SJCRH30 (cell line): Measurements from ENCODE around the gene ADARB2. TPM values are rescaled to one million over a fixed set of nuclear protein-coding genes. Genes with fewer than 3 reads are reported as not detected.

Source experiments
- DNase-seq, 2 experiments: peaks; one replicate each; pipeline ENCODE4 v3.0.0-alpha.2; 2015 to 2020
- H3K27ac ChIP-seq: fragments of 250-450 bp; sonication (Bioruptor Pico); 2 replicates; pipeline ENCODE4 v1.5.1; 2020; ENCODE audit warnings: mild to moderate bottlenecking, moderate library complexity
- H3K27me3 ChIP-seq: fragments of 250-450 bp; sonication (Bioruptor Pico); 2 replicates; pipeline ENCODE4 v1.5.1; 2020; ENCODE audit warnings: mild to moderate bottlenecking, moderate library complexity
- H3K36me3 ChIP-seq: fragments of 250-450 bp; sonication (Bioruptor Pico); 2 replicates; pipeline ENCODE4 v1.5.1; 2020; ENCODE audit warnings: mild to moderate bottlenecking, moderate library complexity
- H3K4me1 ChIP-seq: fragments of 250-450 bp; sonication (Bioruptor Pico); 2 replicates; pipeline ENCODE4 v1.5.1; 2020; ENCODE audit warnings: mild to moderate bottlenecking, moderate library complexity
- H3K4me3 ChIP-seq: fragments of 250-450 bp; sonication (Bioruptor Pico); 2 replicates; pipeline ENCODE4 v1.5.1; 2020; ENCODE audit warnings: mild to moderate bottlenecking, moderate library complexity
- H3K9me3 ChIP-seq: fragments of 250-450 bp; sonication (Bioruptor Pico); replicated peaks from 2 replicates; pipeline ENCODE4 v1.5.1; 2020; ENCODE audit warnings: mild to moderate bottlenecking, moderate library complexity
- total RNA-seq: library from RNA; depleted of rRNA; stranded (reverse); fragments of >200 nt; shearing (Covaris generic); gene quantifications from 2 replicates; pipeline ENCODE4 v1.2.3, GENCODE V29; 2014

ADARB2 gene
- total RNA-seq, 1 experiment from 2014 or later: not detected

DNA sequence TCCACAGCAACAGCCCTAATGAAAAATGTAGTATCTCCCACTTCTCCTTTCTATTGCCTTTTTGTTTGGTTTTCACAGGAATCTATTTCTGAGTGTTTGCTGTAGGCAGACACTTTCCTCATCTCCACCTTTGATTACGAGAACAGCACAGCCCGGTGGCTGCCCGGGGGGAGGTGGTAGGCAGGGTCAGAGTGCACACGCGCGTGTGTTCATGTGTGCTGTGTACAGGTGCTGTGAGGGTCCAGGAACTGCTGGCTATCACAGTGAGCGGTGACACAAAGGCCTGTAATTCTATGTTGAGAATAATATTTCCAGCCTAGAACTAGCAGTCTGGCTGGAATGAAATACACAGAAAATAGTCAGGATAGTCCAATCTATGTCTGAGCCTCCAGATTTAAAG is 212.8 kb downstream of the ADARB2 start:
- Histone ChIP-seq H3K9me3 (no peaks in the 10 kb centered on the region), H3K36me3 (no peaks in the 10 kb centered on the region), H3K27ac (no peak overlapping the region), H3K27me3 (no peaks in the 10 kb centered on the region), H3K4me3 (no peak overlapping the region), H3K4me1 (no peaks in the 10 kb centered on the region)
- no peak for DNase-seq

GRCh38 chr10:1523221-1523620 is 214.1 kb downstream of the ADARB2 start:
- no peaks in the 10 kb centered on the region for H3K36me3 ChIP-seq
- no peaks in the 10 kb centered on the region for H3K27me3 ChIP-seq
- H3K4me1 ChIP-seq: no peaks in the 10 kb centered on the region
- no peak for DNase-seq
- no peaks in the 10 kb centered on the region for H3K9me3 ChIP-seq
- no peak overlapping the region for H3K4me3 ChIP-seq
- no peak overlapping the region for H3K27ac ChIP-seq

DNA sequence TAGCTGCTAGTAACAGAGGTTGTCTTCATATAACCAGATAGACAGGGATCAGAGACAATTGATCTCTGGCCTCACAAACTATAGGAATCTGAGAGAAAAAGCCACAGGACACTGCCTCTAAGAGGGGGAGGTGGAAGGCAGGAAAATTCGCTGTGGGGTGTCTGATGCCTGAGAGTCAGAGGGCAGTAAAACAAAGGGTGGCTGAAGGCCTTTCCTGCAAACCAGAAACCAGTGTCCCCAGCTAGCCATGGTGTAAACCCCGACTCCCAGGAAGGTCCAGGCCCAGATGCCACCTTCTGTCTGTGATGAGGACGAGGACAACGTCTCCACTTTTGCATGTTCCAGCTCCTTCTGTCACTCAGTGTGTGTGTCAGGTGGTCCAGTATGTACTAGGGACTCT is 215.1 kb downstream of the ADARB2 start:
- no peaks in the 10 kb centered on the region for H3K4me1 ChIP-seq
- H3K9me3 ChIP-seq: no peaks in the 10 kb centered on the region
- no peak for DNase-seq
- no peak overlapping the region for H3K27ac ChIP-seq
- no peaks in the 10 kb centered on the region for H3K36me3 ChIP-seq
- H3K27me3 ChIP-seq: no peaks in the 10 kb centered on the region
- no peak overlapping the region for H3K4me3 ChIP-seq

DNA sequence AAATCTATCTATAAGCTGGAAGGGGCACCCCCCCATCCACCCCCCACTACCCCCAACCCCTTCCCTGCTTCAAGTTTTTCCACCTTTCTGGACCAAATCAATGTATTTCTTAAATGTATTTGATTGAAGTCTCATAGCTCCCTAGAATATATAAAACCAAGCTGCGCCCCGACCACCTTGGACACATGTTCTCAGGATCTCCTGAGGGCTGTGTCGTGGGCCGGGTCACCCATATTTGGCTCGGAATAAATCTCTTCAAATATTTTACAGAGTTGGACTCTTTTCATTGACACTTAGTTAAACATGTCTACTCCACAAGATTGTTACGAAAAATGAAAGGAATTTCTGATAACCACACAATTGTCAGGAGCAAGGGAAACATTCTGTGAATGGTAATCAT is 215.6 kb downstream of the ADARB2 start:
- Histone ChIP-seq H3K27ac (no peak overlapping the region), H3K4me3 (no peak overlapping the region), H3K9me3 (no peaks in the 10 kb centered on the region), H3K36me3 (no peaks in the 10 kb centered on the region), H3K27me3 (no peaks in the 10 kb centered on the region), H3K4me1 (no peaks in the 10 kb centered on the region)
- no peak for DNase-seq

- no peak overlapping the region for H3K27ac ChIP-seq
- H3K27me3 ChIP-seq: no peaks in the 10 kb centered on the region
- no peak overlapping the region for H3K4me3 ChIP-seq
- no peaks in the 10 kb centered on the region for H3K36me3 ChIP-seq
- H3K4me1 ChIP-seq: no peaks in the 10 kb centered on the region
- no peaks in the 10 kb centered on the region for H3K9me3 ChIP-seq
- no peak for DNase-seq
Measured at GRCh38 chr10:1520909-1521565, 216.3 kb downstream of the ADARB2 start.

DNA sequence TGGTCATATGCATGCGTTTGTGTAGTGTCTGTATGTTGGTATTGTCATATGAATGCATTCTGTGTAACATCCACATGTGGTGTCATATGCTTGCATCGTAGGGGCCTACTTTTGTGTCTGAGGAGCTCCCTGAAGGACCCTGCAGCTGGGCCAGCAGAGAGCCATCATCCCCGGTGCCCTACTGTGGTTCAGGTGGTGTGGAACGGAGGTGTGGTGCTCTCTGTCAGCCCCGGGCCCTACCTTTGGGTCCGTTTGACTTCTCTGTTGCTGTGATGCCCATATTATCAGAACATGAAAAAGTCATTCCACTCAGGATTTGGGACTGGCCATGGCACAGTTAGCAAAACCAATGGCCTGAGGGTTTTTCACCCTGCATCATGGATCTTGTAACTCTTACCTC is 217.9 kb downstream of the ADARB2 start:
- Histone ChIP-seq H3K36me3 (no peaks in the 10 kb centered on the region), H3K4me3 (no peak overlapping the region), H3K4me1 (no peaks in the 10 kb centered on the region), H3K27me3 (no peaks in the 10 kb centered on the region), H3K27ac (no peak overlapping the region), H3K9me3 (no peaks in the 10 kb centered on the region)
- no peak for DNase-seq

- DNase-seq: no peak
- Histone ChIP-seq H3K4me3 (no peak overlapping the region), H3K27me3 (no peaks in the 10 kb centered on the region), H3K4me1 (no peaks in the 10 kb centered on the region), H3K36me3 (no peaks in the 10 kb centered on the region), H3K9me3 (no peaks in the 10 kb centered on the region), H3K27ac (no peak overlapping the region)
Measured at GRCh38 chr10:1517684-1518083, 219.6 kb downstream of the ADARB2 start.

GRCh38 chr10:1516492-1517165 is 220.7 kb downstream of the ADARB2 start:
- no peaks in the 10 kb centered on the region for H3K9me3 ChIP-seq
- no peaks in the 10 kb centered on the region for H3K4me1 ChIP-seq
- H3K4me3 ChIP-seq: no peak overlapping the region
- no peaks in the 10 kb centered on the region for H3K27me3 ChIP-seq
- H3K36me3 ChIP-seq: no peaks in the 10 kb centered on the region
- no peak overlapping the region for H3K27ac ChIP-seq
- no peak for DNase-seq

- H3K27me3 ChIP-seq: no peaks in the 10 kb centered on the region
- H3K9me3 ChIP-seq: no peaks in the 10 kb centered on the region
- no peak for DNase-seq
- H3K36me3 ChIP-seq: no peaks in the 10 kb centered on the region
- no peak overlapping the region for H3K27ac ChIP-seq
- H3K4me1 ChIP-seq: no peaks in the 10 kb centered on the region
- no peak overlapping the region for H3K4me3 ChIP-seq
Measured at GRCh38 chr10:1515780-1516491, 221.4 kb downstream of the ADARB2 start.

DNA sequence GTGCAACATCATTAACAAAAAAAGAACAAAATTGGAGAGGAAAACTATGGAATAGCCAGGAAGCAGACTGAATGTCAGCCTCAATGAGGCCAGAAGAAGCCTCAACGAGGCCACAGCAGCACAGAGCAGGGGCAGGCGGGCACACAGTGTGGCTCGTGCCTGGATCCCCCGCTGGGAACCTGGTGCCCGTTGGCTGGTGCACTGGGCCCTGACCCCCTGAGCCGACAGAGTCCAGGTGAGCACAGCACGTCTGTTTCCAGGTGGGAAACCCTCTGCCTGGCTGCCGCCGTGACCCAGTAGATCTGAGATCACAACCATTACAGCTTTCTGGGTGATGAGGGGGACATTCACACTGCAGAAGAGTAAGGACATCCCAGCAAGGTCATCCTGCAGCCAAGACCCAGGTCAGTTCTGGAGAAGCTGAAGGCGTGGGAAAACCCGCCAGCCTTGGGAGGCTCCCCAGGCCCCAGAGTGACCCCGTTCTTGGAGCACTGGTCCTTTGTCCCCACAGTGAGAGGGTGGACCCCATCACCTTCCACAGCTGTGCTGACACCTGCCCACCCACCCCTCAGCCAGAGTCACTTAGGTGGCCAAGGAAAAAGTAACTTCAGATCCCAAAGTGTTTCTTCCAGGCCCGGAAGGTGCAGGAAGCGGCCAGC is 222.1 kb downstream of the ADARB2 start:
- no peak overlapping the region for H3K4me3 ChIP-seq
- no peak overlapping the region for H3K27ac ChIP-seq
- H3K27me3 ChIP-seq: no peaks in the 10 kb centered on the region
- H3K9me3 ChIP-seq: no peaks in the 10 kb centered on the region
- no peak for DNase-seq
- no peaks in the 10 kb centered on the region for H3K36me3 ChIP-seq
- no peaks in the 10 kb centered on the region for H3K4me1 ChIP-seq

GRCh38 chr10:1514681-1515080 is 222.6 kb downstream of the ADARB2 start:
- H3K36me3 ChIP-seq: no peaks in the 10 kb centered on the region
- H3K27me3 ChIP-seq: no peaks in the 10 kb centered on the region
- H3K4me1 ChIP-seq: no peaks in the 10 kb centered on the region
- H3K9me3 ChIP-seq: no peaks in the 10 kb centered on the region
- no peak overlapping the region for H3K4me3 ChIP-seq
- H3K27ac ChIP-seq: no peak overlapping the region
- no peak for DNase-seq

DNA sequence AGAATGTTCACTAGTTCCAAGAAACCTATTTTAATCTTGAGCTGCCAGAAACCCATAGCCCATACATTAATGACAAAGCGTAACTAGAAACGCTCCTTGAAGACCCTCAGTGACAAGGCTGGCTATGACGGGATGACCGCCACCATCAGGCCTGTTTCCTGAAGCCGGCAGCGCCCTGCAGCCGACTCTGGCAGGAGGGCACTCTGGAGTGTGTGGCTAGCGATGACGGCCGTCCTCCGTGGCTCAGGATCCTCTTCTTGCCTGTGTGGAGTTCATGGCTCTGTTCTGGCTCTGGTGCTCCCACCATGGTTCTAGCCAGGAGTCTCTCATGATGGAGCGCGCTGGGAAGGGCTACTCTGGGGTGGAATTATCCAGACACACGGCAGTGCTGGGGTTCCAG is 224.1 kb downstream of the ADARB2 start:
- DNase-seq: no peak
- H3K27ac ChIP-seq: no peak overlapping the region
- H3K36me3 ChIP-seq: no peaks in the 10 kb centered on the region
- H3K27me3 ChIP-seq: no peaks in the 10 kb centered on the region
- no peak overlapping the region for H3K4me3 ChIP-seq
- H3K9me3 ChIP-seq: no peaks in the 10 kb centered on the region
- H3K4me1 ChIP-seq: no peaks in the 10 kb centered on the region

DNA sequence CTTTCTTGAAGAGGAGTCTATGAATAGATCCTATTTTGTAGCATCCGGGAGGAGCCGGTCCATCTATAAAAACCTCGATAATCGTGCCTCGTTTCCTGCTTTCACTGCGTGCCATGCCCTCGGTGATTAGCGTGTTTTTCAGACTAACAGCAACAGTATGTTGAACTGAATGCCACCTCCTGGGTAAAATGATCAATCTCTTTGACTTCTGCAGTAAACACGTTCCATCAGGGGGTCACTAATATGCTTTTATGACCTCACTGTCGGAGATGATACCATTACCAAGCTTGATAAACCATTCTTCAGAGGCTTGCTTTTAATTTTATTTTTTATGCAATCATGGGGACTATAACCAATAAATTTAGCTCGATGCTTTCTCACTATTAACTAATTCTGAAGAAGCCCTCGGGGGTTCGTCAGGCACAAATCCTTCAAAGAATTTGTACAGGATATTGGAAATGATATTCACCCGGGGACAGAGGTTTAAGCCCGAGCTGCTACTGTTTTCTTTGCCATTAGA is 228.3 kb downstream of the ADARB2 start:
- DNase-seq: no peak
- Histone ChIP-seq H3K4me3 (no peak overlapping the region), H3K9me3 (no peaks in the 10 kb centered on the region), H3K27ac (no peak overlapping the region), H3K36me3 (no peaks in the 10 kb centered on the region), H3K4me1 (no peaks in the 10 kb centered on the region), H3K27me3 (no peaks in the 10 kb centered on the region)

- Histone ChIP-seq H3K27ac (no peak overlapping the region), H3K4me3 (no peak overlapping the region), H3K36me3 (no peaks in the 10 kb centered on the region), H3K9me3 (no peaks in the 10 kb centered on the region), H3K4me1 (no peaks in the 10 kb centered on the region), H3K27me3 (no peaks in the 10 kb centered on the region)
- no peak for DNase-seq
Measured at GRCh38 chr10:1508096-1508495, 229.2 kb downstream of the ADARB2 start.

DNA sequence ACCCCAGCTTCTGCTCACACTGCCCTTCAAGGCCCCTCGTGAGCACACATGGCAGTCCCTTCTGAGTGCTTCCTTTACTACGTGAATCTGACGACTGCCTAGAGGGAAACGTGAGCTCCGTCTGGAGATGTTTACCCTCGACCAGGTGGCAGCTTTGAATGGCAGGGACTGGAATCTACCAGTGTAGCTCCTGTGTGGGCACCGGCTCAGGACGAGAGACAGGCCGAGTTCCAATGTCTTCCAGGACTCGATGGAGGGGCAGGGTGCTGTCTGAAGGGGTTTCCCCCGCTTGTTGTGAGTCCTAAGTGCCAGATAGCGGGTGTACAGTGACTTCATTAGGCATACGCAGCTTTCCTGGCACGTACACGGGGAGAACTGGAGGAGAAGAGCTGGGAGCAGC is 229.9 kb downstream of the ADARB2 start:
- no peak overlapping the region for H3K27ac ChIP-seq
- no peaks in the 10 kb centered on the region for H3K4me1 ChIP-seq
- no peak overlapping the region for H3K4me3 ChIP-seq
- H3K36me3 ChIP-seq: no peaks in the 10 kb centered on the region
- no peak for DNase-seq
- H3K9me3 ChIP-seq: no peaks in the 10 kb centered on the region
- H3K27me3 ChIP-seq: no peaks in the 10 kb centered on the region
